Ascending aorta (tissue), 2 donors: ENCODE measurements around the gene GPR183. TPM values are rescaled to one million over a fixed set of nuclear protein-coding genes. Genes with fewer than 3 reads are reported as not detected.

Experiments
- DNase-seq, 2 donors: peaks; one replicate each; pipeline ENCODE4 v3.0.0-alpha.2; 2019; ENCODE audit warnings: low spot score in 2 of 2
- H3K27ac ChIP-seq, 2 donors: fragments of 200-600 bp; sonication (generic); one replicate each; pipeline ENCODE4 v1.5.1; 2016 to 2017; ENCODE audit warnings: mild to moderate bottlenecking in 1 of 2
- H3K27me3 ChIP-seq: fragments of 200-600 bp; sonication (generic); one replicate; pipeline ENCODE4 v1.5.1; 2017
- H3K36me3 ChIP-seq, 2 donors: fragments of 200-600 bp; sonication (generic); one replicate each; pipeline ENCODE4 v1.5.1; 2016
- H3K4me1 ChIP-seq, 2 donors: fragments of 200-600 bp; sonication (generic); one replicate each; pipeline ENCODE4 v1.5.1; 2016 to 2017; ENCODE audit warnings: mild to moderate bottlenecking in 1 of 2
- H3K4me3 ChIP-seq, 2 donors: fragments of 200-600 bp; sonication (generic); one replicate each; pipeline ENCODE4 v1.5.1; 2016 to 2017; ENCODE audit warnings: mild to moderate bottlenecking in 1 of 2
- H3K9me3 ChIP-seq, 2 donors: fragments of 200-600 bp; sonication (generic); one replicate each; pipeline ENCODE4 v1.5.1; 2016
- CTCF ChIP-seq, 3 experiments: fragments of 200-600 bp in 2 of 3; fragments of 450-650 bp in 1 of 3; sonication (generic) in 2 of 3; IDR thresholded peaks; one replicate each; pipeline ENCODE4 v1.5.1; 2016 to 2019; ENCODE audit warnings: antibody characterized with exemption in 3 of 3, mild to moderate bottlenecking in 1 of 3, moderate library complexity in 1 of 3
- intact Hi-C: fragments of 100-400 bp; cut with DNase I; formaldehyde crosslinking; loops from one replicate; pipeline ENCODE4 v1.15.1; 2023
- total RNA-seq: library from RNA; depleted of rRNA; stranded (reverse); fragments of >200 nt; gene quantifications from one replicate; pipeline ENCODE4 v1.1.0, GENCODE V29; 2016

Gene GPR183
- total RNA-seq, 1 donor from 2014 or later, result 1.1 TPM

DNA sequence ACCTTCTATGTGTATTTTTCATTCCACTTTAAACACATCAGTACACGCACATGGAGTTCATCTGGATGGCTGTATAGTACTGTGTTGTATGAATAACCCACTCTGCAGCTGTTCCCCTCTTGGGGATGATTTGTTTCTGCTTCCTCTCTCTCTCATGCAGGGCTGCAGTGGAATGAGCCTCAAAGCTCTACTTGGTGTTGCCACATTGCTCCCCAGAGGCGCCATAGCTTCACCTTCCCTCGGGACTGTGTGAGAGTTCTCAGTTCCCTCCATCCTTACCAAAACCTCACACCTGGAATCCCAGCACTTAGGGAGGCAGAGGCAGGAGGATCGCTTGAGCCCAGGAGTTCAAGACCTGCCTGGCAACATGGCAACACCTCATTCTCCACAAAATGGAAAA is 28.4 kb upstream of the GPR183 start:
- Histone ChIP-seq H3K4me1 (no peaks in the 10 kb centered on the region), H3K9me3 (no peaks in the 10 kb centered on the region), H3K27ac (no peak overlapping the region), H3K4me3 (no peak overlapping the region), H3K27me3 (no peaks in the 10 kb centered on the region), H3K36me3 (peaks cover 4% of the 10 kb centered on the region in 2 donors)
- no peak for DNase-seq
- no peak for TF ChIP-seq CTCF (IDR thresholded peaks at IDR 0.05)
- intact Hi-C loops, result no loop called here

DNA sequence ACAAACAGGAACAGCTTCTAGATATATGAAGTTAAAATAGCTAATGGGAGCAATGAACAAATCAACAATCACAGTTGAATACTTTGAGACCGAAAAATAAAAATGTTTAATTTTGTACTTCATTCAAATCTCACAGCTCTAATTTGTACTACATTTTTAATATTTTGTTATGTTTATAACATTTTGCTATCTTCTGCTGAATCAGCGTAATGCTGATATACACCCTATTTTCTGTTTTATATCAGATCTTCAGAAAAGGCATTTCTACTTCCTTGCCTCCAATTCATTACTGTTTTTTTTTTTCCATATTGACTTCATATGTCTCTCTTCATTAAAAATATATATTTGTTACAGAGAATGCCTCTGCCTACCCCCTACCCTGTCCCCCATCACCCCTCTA is 27.9 kb upstream of the GPR183 start:
- Histone ChIP-seq H3K9me3 (no peaks in the 10 kb centered on the region), H3K4me1 (no peaks in the 10 kb centered on the region), H3K36me3 (peaks cover 0 to under 1% of the 10 kb centered on the region in 2 donors), H3K4me3 (no peak overlapping the region), H3K27ac (no peak overlapping the region), H3K27me3 (no peaks in the 10 kb centered on the region)
- DNase-seq, result no peak
- no peak for TF ChIP-seq CTCF (IDR thresholded peaks at IDR 0.05)
- intact Hi-C loops, result no loop called here

DNA sequence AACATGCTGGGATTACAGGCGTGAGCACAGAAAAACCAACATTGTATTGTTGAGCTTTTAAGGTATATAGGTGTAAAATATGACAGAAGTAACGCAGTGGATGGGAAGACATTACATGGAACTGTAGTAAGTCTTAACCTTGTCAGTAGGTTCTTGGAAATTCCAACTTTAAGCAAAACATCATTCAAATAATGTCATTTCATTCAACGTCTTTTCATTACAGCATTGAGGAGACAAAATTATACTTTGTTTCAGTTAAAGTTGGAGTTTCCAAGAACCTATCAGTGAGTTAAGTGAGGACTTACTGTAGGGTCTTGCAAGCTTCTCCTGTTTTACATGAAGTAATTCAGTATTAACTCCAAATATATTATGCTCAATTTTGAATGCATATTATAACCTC is 27.0 kb upstream of the GPR183 start:
- Histone ChIP-seq H3K4me3 (no peak overlapping the region), H3K27ac (no peak overlapping the region), H3K36me3 (peaks cover 0 to 4% of the 10 kb centered on the region in 2 donors), H3K27me3 (no peaks in the 10 kb centered on the region), H3K9me3 (no peaks in the 10 kb centered on the region), H3K4me1 (no peaks in the 10 kb centered on the region)
- intact Hi-C loops, result no loop called here
- DNase-seq, result no peak
- no peak for TF ChIP-seq CTCF (IDR thresholded peaks at IDR 0.05)

DNA sequence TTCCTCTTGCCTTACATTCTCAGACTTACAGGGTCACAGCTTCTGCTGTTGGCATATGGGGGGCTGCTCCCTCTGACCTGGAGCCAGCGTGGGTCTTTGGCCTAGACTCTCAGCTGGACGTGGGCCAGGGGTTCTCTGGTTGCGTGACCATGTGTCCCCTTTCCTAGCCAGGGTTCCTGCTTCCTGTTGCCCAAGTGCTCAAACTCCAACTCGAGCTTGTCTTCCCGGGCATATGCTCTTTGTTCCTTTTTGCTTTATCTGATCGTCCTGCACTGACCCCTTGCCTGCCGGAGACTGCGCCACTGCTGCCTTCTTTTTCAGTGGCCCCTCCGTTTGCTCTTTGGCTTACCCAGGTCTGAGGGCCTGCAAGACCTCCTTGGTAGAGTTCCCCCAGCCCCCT is 25.3 kb upstream of the GPR183 start:
- no peak overlapping the region for H3K4me3 ChIP-seq
- no peaks in the 10 kb centered on the region for H3K27me3 ChIP-seq
- intact Hi-C loops, result no loop called here
- peaks cover 0 to 7% of the 10 kb centered on the region in 2 donors for H3K36me3 ChIP-seq
- H3K27ac ChIP-seq, result no peak overlapping the region
- TF ChIP-seq CTCF (IDR thresholded peaks at IDR 0.05), result no peak
- H3K9me3 ChIP-seq, result no peaks in the 10 kb centered on the region
- DNase-seq, result no peak
- H3K4me1 ChIP-seq, result no peaks in the 10 kb centered on the region

DNA sequence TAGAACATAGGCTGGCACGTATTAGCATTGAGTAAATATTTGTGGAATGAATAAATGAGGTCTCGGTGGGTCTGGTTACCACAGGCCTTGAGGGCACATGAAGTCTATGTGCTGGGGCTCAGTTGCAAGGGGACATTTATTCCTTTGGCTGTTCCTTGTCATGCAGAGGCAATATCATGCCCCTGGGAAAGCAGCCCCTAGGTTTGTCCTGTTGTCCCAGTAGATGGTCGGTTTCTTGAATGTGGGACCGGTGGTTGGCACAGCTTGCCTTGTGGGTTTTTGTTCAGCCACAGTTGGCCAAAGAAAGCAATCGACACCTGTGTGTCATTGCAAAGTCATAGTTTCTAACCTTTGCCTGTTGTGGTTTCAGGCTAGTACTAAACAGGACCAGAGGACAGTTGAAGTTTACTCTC is 24.7 kb upstream of the GPR183 start:
- Histone ChIP-seq H3K27me3 (no peaks in the 10 kb centered on the region), H3K27ac (no peak overlapping the region), H3K9me3 (no peaks in the 10 kb centered on the region), H3K36me3 (peaks cover 0 to 7% of the 10 kb centered on the region in 2 donors), H3K4me1 (no peaks in the 10 kb centered on the region), H3K4me3 (no peak overlapping the region)
- no peak for TF ChIP-seq CTCF (IDR thresholded peaks at IDR 0.05)
- intact Hi-C loops, result no loop called here
- DNase-seq, result no peak

- no peak for DNase-seq
- Histone ChIP-seq H3K27ac (no peak overlapping the region), H3K4me3 (no peak overlapping the region), H3K4me1 (no peaks in the 10 kb centered on the region), H3K9me3 (no peaks in the 10 kb centered on the region), H3K36me3 (peaks cover 0 to 7% of the 10 kb centered on the region in 2 donors), H3K27me3 (no peaks in the 10 kb centered on the region)
- TF ChIP-seq CTCF (IDR thresholded peaks at IDR 0.05), result no peak
- intact Hi-C loops, result no loop called here
Measured at GRCh38 chr13:99330942-99331341, 23.7 kb upstream of the GPR183 start.
